ENCODE results near the gene HOXA6. TPM values are rescaled to one million over a fixed set of nuclear protein-coding genes. Genes with fewer than 3 reads are reported as not detected.

The HOXA6 gene
- total RNA-seq, 1 donor from 2014 or later = not detected

- ATAC-seq (ENCODE audit: poor library complexity) (no peak), DNase-seq (peak; percentile 75)
- intact Hi-C loops (cut with DNase I) = loop anchor here (10.0 kb wide), 1 partner anchor 1271 kb away; no protein-coding TSS in a partner anchor
Measured at GRCh38 chr7:27165089-27165995, 17.8 kb upstream of the HOXA6 start, which contains the start of gene HOXA9. HOXA9 (minus strand) TSS chr7:27165537; CDS start chr7:27165457, 80 bp downstream.

GRCh38 chr7:27164367-27165088, 17.0 kb upstream of the HOXA6 start:
- no peak for DNase-seq
- no peak for ATAC-seq (ENCODE audit: poor library complexity)

GRCh38 chr7:27164045-27164366, 16.4 kb upstream of the HOXA6 start:
- no peak for ATAC-seq (ENCODE audit: poor library complexity)
- DNase-seq = no peak
- intact Hi-C loops (cut with DNase I) = loop anchor here (5.0 to 10.0 kb wide), 3 partner anchors 482 to 1269 kb away; no protein-coding TSS in a partner anchor

More at GRCh38 chr7:27164367-27165088, 17.0 kb upstream of the HOXA6 start:
- intact Hi-C loops (cut with DNase I) = loop anchor here (5.0 to 10.0 kb wide), 3 partner anchors 482 to 1270 kb away; no protein-coding TSS in a partner anchor

- DNase-seq (no peak), ATAC-seq (ENCODE audit: poor library complexity) (no peak)
- intact Hi-C loops (cut with DNase I) = loop anchor here (5.0 to 10.0 kb wide), 3 partner anchors 481 to 1269 kb away; no protein-coding TSS in a partner anchor
Measured at GRCh38 chr7:27163288-27164044, 15.9 kb upstream of the HOXA6 start.

- intact Hi-C loops (cut with DNase I) = loop anchor here (5.0 to 10.0 kb wide), 3 partner anchors 480 to 1268 kb away; no protein-coding TSS in a partner anchor
- DNase-seq (no peak), ATAC-seq (ENCODE audit: poor library complexity) (no peak)
Measured at GRCh38 chr7:27162561-27163287, 15.2 kb upstream of the HOXA6 start.

- no peak for DNase-seq
- intact Hi-C loops (cut with DNase I) = loop anchor here (5.0 to 10.0 kb wide), 3 partner anchors 480 to 1267 kb away; no protein-coding TSS in a partner anchor
- ATAC-seq (ENCODE audit: poor library complexity) = no peak
Measured at GRCh38 chr7:27161721-27162560, 14.4 kb upstream of the HOXA6 start.

- intact Hi-C loops (cut with DNase I) = loop anchor here (5.0 to 10.0 kb wide), 3 partner anchors 479 to 1266 kb away; no protein-coding TSS in a partner anchor
- DNase-seq (peak; percentile 68), ATAC-seq (ENCODE audit: poor library complexity) (peak; percentile 45)
Measured at GRCh38 chr7:27161214-27161720, 13.7 kb upstream of the HOXA6 start.

GRCh38 chr7:27160546-27161213, 13.1 kb upstream of the HOXA6 start:
- peak; percentile 92 for DNase-seq
- intact Hi-C loops (cut with DNase I) = loop anchor here (5.0 to 10.0 kb wide), 3 partner anchors 478 to 1266 kb away; no protein-coding TSS in a partner anchor
- peak; percentile 91 for ATAC-seq (ENCODE audit: poor library complexity)

- ATAC-seq (ENCODE audit: poor library complexity) (no peak), DNase-seq (peak; percentile 40)
- intact Hi-C loops (cut with DNase I) = loop anchor here (5.0 to 10.0 kb wide), 3 partner anchors 478 to 1265 kb away; no protein-coding TSS in a partner anchor
Measured at GRCh38 chr7:27160145-27160545, 12.6 kb upstream of the HOXA6 start.

GRCh38 chr7:27159266-27160144, 11.9 kb upstream of the HOXA6 start:
- intact Hi-C loops (cut with DNase I) = loop anchor here (5.0 to 10.0 kb wide), 3 partner anchors 477 to 1265 kb away; no protein-coding TSS in a partner anchor
- DNase-seq (peak; percentile 33), ATAC-seq (ENCODE audit: poor library complexity) (no peak)

- no peak for ATAC-seq (ENCODE audit: poor library complexity)
- intact Hi-C loops (cut with DNase I) = no loop called here
Measured at GRCh38 chr7:27158436-27159265, 11.1 kb upstream of the HOXA6 start.

GRCh38 chr7:27157702-27158431, 10.3 kb upstream of the HOXA6 start:
- no peak for DNase-seq
- intact Hi-C loops (cut with DNase I) = no loop called here
- no peak for ATAC-seq (ENCODE audit: poor library complexity)

More at GRCh38 chr7:27158436-27159265, 11.1 kb upstream of the HOXA6 start:
- DNase-seq = no peak

- ATAC-seq (ENCODE audit: poor library complexity) = no peak
- no peak for DNase-seq
- intact Hi-C loops (cut with DNase I) = no loop called here
Measured at GRCh38 chr7:27156916-27157701, 9.5 kb upstream of the HOXA6 start.

Data from Right ventricle myocardium superior (tissue), 1 donor.